MM.1S (cell line): ENCODE data around the gene OMG.

Experiments
- CTCF ChIP-seq: fragments of 300-600 bp; sonication (generic); IDR thresholded peaks from 2 replicates; pipeline ENCODE4 v1.5.1; 2016; ENCODE audit warnings: antibody characterized with exemption, low read length, mixed read lengths
- EZH2phosphoT487 ChIP-seq: fragments of 300-600 bp; sonication (generic); IDR thresholded peaks from 2 replicates; pipeline ENCODE4 v1.6.1; 2018; ENCODE audit warnings: antibody characterized with exemption, low read length

GRCh38 chr17:31297090-31297489 is at the start of gene OMG:
- TF ChIP-seq CTCF (no peak), EZH2phosphoT487 (no peak)
